ENCODE data around the gene FOSB.

FOSB gene

GRCh38 chr19:45522010-45522941, 54.5 kb downstream of the FOSB start:
- DNase-seq (ENCODE audit: low read depth, low spot score) = no peak

GRCh38 chr19:45523642-45524256, 56.0 kb downstream of the FOSB start:
- peak; percentile 48 for DNase-seq (ENCODE audit: low read depth, low spot score)

GRCh38 chr19:45524575-45525129, 56.9 kb downstream of the FOSB start:
- DNase-seq (ENCODE audit: low read depth, low spot score) = no peak
